ENCODE data around the gene PDE4B. TPM values are rescaled to one million over a fixed set of nuclear protein-coding genes. Genes with fewer than 3 reads are reported as not detected.

PDE4B gene
- total and polyA plus RNA-seq, 12 donors = 2.0 to 63.2 (median 15.3) TPM

GRCh38 chr1:66282891-66283621 lies 490.4 kb downstream of the PDE4B start:
- DNase-seq = no peak
- H3K27ac ChIP-seq = peak overlapping the region in 6 of 10 donors; percentile 1 to 77 (median 48)
- no peaks in the 10 kb centered on the region for H3K27me3 ChIP-seq
- ATAC-seq = peak in 4 of 8 donors; percentile 13 to 38 (median 28)
- H3K4me3 ChIP-seq = no peak overlapping the region
- intact Hi-C loops (cut with DNase I) = loop anchor here in 1 of 10 donors (5.0 kb wide), 1 partner anchor 44 kb away; no protein-coding TSS in a partner anchor
- 93 to 96% methylated on average over 3 of the region's 3 CpGs for WGBS, 2 donors
- H3K4me1 ChIP-seq = peaks cover 0 to 56% (median 22%) of the 10 kb centered on the region in 9 donors
- H3K36me3 ChIP-seq = no peaks in the 10 kb centered on the region
- TF ChIP-seq CTCF (IDR thresholded peaks at IDR 0.05) = no peak
- no peaks in the 10 kb centered on the region for H3K9me3 ChIP-seq

- Histone ChIP-seq H3K9me3 (no peaks in the 10 kb centered on the region), H3K4me3 (no peak overlapping the region), H3K27me3 (no peaks in the 10 kb centered on the region), H3K4me1 (peaks cover 0 to 50% (median 17%) of the 10 kb centered on the region in 9 donors), H3K36me3 (no peaks in the 10 kb centered on the region), H3K27ac (no peak overlapping the region)
- intact Hi-C loops (cut with DNase I) = loop anchor here in 1 of 10 donors (5.0 kb wide), 1 partner anchor 44 kb away; no protein-coding TSS in a partner anchor
- DNase-seq (no peak), ATAC-seq (no peak)
- no peak for TF ChIP-seq CTCF (IDR thresholded peaks at IDR 0.05)
- 88 to 91% methylated on average over 2 of the region's 2 CpGs for WGBS, 2 donors
Observed at GRCh38 chr1:66283622-66284041, 490.9 kb downstream of the PDE4B start.

GRCh38 chr1:66284746-66285145 lies 492.1 kb downstream of the PDE4B start:
- no peak overlapping the region for H3K4me3 ChIP-seq
- ATAC-seq (no peak), DNase-seq (no peak)
- no peaks in the 10 kb centered on the region for H3K9me3 ChIP-seq
- peaks cover 0 to 40% (median 14%) of the 10 kb centered on the region in 9 donors for H3K4me1 ChIP-seq
- H3K27me3 ChIP-seq = no peaks in the 10 kb centered on the region
- WGBS, 2 donors = 62 to 87% methylated on average over 2 of the region's 2 CpGs
- intact Hi-C loops (cut with DNase I) = loop anchor here in 1 of 10 donors (5.0 kb wide), 1 partner anchor 43 kb away; no protein-coding TSS in a partner anchor
- no peaks in the 10 kb centered on the region for H3K36me3 ChIP-seq
- TF ChIP-seq CTCF (IDR thresholded peaks at IDR 0.05) = no peak
- no peak overlapping the region for H3K27ac ChIP-seq

GRCh38 chr1:66285618-66286270 lies 493.0 kb downstream of the PDE4B start:
- no peaks in the 10 kb centered on the region for H3K36me3 ChIP-seq
- intact Hi-C loops (cut with DNase I) = no loop called here
- no peak overlapping the region for H3K27ac ChIP-seq
- H3K4me1 ChIP-seq = peaks cover 0 to 40% (median 14%) of the 10 kb centered on the region in 9 donors
- TF ChIP-seq CTCF (IDR thresholded peaks at IDR 0.05) = no peak
- WGBS, 2 donors = 65 to 79% methylated on average over 2 of the region's 2 CpGs
- H3K9me3 ChIP-seq = no peaks in the 10 kb centered on the region
- no peaks in the 10 kb centered on the region for H3K27me3 ChIP-seq
- DNase-seq (no peak), ATAC-seq (no peak)
- H3K4me3 ChIP-seq = no peak overlapping the region
